Esophagus mucosa (tissue), 1 donor: Measurements from ENCODE around the gene WDR89. TPM values are rescaled to one million over a fixed set of nuclear protein-coding genes. Genes with fewer than 3 reads are reported as not detected.
"Not testable (repeated sequence)": the region's sequence is repeated elsewhere in the genome, so short reads cannot be mapped to it uniquely, and the experiment has no call there.

Experiments used
- ATAC-seq: fragments of 200-7000 bp; cut with Tn5 transposase; one replicate; pipeline ENCODE4 v1.9.1; 2020
- total RNA-seq: library from RNA; stranded (reverse); gene quantifications from one replicate; pipeline ENCODE4 v1.2.4, GENCODE V29; 2023
- donor health status: DM: yes; HTN: yes; CAD: no.

WDR89 gene
- total RNA-seq, 1 donor from 2014 or later, result 6.8 TPM

DNA sequence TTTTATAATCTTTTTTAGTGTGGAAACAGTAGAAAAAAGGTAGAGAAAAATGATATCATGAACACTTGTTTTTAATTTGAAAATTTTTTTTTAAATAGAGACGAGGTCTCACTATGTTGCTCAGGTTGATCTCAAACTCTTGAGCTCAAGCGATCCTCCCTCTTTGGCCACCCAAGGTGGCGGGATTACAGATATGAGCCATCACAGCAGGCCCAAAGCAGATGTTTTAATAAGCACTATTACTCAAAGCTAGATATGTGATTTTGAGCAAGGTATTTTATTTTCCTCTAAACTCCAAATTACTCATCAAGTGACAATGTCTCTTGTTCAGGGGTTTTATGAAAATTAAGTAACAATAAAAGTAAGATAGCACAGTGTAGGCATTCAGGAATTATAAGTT, 10.7 kb upstream of the WDR89 start:
- no peak for ATAC-seq

DNA sequence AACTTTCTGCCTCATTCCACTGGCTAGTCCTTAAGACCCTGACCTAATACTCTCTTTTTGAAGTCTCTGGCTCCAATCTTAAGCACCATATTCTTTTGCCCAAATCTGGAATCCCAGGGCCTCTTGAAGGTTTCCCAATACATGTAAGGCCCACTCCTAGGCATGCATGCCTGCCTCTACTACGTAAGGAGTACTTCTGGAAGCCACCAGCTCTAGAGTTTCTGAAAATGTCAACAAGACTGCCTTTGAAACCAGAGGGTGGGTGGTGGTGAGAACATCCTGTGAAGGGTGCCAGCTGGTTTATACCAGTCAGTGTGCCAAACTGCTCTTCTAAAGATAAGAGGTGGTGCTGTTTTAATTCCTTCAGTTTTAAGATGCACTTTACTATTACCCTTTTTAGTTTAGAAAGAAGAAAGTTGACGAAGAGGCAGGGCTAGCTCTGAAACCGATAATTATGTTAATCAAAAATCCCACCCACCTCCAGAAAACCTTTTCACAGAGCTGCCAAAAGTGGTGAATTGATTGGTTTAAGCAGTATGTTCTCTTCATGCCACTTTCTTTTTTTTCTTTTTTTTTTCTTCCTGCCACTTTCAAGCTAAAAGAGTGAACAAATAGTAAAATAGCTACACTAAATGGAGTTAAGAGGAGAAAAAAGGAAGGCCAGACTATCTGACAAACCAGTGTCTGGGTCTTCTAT, 8.7 kb upstream of the WDR89 start:
- ATAC-seq, result peak; percentile 23

GRCh38 chr14:63647696-63648410, 6.2 kb upstream of the WDR89 start:
- ATAC-seq, result no peak

GRCh38 chr14:63644741-63645140, 3.1 kb upstream of the WDR89 start:
- no peak for ATAC-seq

DNA sequence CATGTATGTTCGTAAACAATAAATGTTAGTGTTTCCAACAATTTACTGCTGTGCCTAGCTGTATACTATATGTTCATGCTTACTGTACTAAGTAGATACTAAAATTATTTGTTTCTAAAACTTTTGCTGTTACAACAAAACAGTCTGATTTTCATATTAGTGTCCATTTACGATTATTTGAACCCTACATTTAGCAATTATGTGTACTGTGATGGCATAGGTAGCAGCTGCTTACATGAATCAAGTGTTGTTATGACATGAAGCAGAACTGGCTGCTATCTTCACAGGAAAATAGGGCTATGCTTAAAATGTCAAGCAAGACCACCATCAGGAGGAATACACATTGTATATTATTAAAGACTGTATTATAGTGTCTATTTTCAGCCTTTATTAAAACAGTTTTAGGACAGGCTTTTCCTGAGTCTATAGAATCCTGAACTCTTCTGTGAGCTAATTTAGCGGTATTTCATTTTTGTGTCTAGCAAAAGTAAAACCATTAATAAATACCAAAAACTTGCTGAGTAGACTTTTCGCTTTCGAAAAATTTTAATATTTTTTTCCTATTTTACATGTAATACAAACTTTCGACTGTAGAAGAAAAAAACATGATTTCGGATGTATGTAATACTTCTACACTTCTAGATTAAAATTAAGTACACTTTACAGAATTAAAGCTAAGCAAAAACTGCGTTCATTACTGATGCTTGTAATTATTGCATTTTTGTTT, 1.1 kb upstream of the WDR89 start:
- ATAC-seq, result no peak

DNA sequence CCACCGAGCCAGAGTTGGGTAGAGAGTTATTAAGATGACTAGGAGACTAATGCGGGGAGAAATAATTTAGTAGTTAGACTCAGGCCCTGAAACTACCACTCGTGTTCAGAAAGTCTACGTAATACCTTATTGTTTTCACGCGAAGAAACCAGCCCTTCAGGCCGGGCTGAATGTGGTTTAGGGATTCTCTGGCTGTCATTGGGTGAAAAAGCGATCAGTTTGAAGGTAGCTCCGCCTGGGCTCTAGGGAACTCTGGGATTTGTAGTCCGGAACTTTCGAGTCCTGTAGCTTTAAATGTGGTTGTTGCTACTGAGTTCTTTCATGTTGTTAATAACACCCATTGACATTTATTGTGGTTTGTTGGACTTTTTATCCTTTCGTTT, 549 bp upstream of the WDR89 start:
- peak; percentile 83 for ATAC-seq

DNA sequence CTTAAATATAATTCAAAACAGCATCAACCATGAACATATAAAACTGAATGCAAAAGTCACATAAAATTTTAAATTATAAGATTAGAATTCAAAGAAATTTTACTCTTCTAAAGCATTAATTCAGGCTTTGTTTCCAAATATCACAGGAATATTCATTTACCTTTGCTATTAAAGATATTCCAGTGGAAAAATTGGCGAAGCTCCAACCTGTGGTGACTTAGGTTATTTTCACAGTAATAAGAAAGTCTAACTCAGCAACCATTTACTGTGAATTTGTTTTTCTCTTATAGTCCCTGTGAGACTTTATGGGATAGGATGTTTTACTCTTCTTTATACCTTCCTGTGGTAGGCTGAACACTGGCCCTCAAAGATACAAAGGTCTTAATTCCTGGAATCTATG, 3.2 kb downstream of the WDR89 start:
- ATAC-seq, result no peak

- ATAC-seq, result not testable (repeated sequence)
Measured at GRCh38 chr14:63636094-63636635, 5.5 kb downstream of the WDR89 start.

DNA sequence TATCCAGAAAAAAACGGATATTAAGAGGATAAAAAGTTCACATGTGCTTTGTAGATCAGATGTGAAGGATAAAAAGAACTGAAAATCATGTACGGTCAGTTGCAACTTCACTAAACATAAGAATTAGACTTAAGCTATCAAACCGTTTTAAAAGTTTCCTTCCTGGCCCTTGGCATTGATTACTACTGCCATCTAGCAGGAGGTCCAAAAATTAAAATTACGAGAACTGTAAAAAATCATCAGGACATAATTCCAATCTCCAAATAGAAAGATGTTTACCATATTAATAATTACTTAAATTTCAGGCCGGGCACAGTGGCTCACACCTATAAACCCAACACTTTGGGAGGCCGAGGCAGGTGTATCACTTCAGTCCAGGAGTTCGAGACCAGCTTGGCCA, 7.9 kb downstream of the WDR89 start:
- ATAC-seq, result no peak

GRCh38 chr14:63632932-63633514, 8.6 kb downstream of the WDR89 start:
- peak; percentile 55 for ATAC-seq

- no peak for ATAC-seq
Measured at GRCh38 chr14:63624701-63625100, 17.0 kb downstream of the WDR89 start.

DNA sequence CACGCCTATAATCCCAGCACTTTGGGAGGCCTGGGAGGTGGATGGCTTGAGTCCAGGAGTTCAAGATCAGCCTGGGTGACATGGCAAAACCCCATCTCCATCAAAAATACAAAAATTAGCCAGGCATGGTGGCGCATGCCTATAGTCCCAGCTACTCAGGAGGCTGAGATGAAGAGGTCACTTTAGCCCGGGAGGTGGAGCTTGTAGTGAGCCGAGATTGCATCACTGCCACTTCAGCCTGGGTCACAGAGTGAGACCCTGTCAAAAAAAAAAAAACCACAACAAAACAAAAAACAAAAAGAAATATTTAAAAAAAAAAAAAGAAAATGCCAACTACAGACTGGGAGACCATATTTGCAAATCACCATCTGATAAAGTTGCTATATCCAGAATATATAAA, 17.5 kb downstream of the WDR89 start:
- ATAC-seq, result no peak

DNA sequence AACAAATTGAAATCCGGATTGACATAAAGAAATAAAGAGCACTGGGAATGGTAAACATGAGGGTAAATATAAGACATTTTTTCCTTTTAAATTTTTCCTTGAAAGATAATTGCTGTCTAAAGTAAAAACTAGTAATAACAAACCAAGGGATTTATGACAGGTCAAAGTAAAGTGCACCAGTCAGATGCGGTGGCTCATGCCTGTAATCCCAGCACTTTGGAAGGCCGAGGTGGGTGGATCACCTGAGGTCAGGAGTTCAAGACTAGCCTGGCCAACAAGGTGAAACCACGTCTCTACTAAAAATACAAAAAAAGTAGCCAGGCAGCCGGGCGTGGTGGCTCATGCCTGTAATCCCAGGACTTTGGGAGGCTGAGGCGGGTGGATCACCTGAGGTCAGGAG, 19.7 kb downstream of the WDR89 start:
- not testable (repeated sequence) for ATAC-seq

GRCh38 chr14:63616015-63616414, 25.7 kb downstream of the WDR89 start:
- no peak for ATAC-seq

GRCh38 chr14:63614679-63615363, 26.9 kb downstream of the WDR89 start:
- ATAC-seq, result no peak

DNA sequence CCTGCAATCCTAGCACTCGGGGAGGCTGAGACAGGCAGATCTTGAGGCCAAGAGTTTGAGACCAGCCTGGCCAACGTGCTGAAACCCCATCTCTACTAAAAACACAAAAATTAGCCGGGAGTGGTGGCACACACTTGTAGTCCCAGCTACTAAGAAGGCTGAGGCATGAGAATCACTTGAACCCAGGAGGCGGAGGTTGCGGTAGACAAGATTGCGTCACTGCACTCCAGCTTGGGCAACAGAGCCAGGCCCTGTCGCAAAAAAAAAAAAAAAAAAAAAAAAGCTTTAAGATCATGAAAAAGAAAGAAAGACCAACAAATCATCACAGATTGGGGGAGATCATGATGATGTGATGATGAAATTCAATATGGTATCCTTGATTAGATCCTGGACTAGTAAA, 30.6 kb downstream of the WDR89 start:
- no peak for ATAC-seq

- ATAC-seq, result no peak
Measured at GRCh38 chr14:63605041-63605532, 36.6 kb downstream of the WDR89 start.

DNA sequence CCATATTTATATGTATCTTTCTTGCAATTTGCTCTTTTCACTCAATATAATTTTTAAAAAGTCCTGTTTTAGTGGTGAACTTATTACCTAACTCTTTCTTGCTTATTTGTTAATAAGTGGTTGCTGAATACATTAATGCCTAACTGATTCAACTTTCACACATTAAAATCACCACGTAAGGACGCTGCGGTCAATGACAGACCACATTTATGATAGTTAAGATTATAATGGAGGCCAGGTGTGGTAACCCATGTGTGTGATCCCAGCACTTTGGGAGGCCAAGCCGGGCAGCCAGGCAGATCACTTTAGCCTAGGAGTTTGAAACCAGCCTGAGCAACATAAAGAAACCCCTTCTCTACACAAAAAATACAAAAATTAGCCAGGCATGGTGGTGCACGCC, 37.0 kb downstream of the WDR89 start:
- ATAC-seq, result no peak

DNA sequence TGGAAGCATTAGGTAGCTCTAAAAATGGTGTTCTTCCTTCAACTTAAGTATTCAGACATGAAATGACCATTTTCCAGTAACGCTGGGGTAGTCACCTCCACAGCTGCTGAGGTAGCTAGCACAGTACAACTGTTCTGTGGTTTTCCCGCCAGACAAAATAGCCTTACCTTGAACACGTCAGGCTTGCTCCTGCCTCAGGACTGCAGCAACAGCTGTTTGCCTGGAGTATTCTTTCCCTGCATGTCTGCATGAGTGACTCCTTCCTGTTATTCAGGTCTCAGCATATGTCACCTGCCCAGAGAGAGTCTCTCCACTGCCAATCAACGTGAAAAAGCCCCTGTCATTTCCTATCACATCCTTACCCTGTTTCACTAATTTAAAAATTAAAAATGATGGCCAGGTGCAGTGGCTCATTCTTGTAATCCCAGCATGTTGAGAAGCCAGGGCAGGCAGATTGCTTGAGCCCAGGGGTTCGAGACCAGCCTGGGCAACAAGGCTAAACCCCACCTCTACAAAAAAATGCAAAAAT, 37.9 kb downstream of the WDR89 start:
- ATAC-seq, result no peak

DNA sequence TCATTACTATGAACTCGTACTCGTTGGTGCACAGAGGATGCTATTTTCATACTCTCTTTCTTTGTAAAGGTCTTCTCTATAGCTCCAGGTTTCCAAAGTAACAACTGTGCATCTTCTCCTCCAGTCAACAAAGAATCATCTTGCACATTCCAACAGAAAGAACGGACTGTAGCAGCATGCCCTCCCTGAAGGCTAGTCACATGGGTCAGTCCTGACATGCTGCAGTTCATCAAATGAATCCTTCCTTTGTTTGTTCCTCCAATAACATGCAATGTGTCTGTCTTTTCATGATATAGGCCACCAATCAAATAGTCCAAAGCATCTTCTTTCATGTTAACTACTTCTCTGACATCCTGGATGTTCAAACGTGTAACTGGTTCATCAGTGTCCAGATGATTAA, 42.9 kb downstream of the WDR89 start:
- no peak for ATAC-seq

DNA sequence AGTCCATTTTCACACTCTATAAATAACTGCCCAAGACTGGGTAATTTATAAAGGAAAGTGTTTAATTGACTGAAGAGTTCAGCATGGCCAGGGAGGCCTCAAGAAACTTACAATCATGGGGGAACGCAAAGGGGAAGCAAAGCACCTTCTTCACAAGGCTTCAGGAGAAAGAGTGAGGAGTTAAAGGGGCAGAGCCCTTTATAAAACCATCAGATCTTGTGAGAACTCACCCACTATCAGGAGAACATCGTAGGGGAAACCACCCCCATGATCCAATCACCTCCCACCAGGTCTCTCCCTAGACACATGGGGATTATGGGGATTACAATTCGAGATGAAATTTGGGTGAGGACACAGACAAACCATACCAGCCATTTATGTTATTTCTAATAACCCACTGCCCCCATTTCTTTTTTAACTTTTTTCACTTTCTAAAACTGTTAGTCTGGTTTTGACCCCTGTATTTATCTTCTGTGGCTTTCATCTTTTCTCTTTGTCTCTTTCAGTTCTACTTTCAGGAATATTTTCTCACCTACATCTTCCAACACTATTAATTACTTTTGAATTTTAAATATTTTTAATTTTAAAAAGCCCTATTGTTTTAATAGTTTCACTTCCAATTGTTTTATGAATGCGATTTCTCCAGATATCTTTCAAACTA, 44.5 kb downstream of the WDR89 start:
- no peak for ATAC-seq
